OCI-LY7 (cell line): ENCODE data around the gene CDC42. TPM values are rescaled to one million over a fixed set of nuclear protein-coding genes. Genes with fewer than 3 reads are reported as not detected.

ENCODE experiments used
- BruUV-seq: library from RNA; stranded (reverse); fragments of 400-500 nt; replicated peaks from 2 replicates; lab custom pipeline; 2021; lab: Mats Ljungman, UMichigan
- CTCF ChIA-PET: fragments of 300-600 bp; sonication (Branson Sonifier 250); formaldehyde crosslinking; loops from one replicate; lab custom pipeline; 2022; ENCODE audit warnings: antibody characterized with exemption; ENCODE audit not compliant: unreplicated experiment; lab: Charles Lee
- POLR2A ChIA-PET: fragments of 300-600 bp; sonication (Branson Sonifier 250); formaldehyde crosslinking; loops from one replicate; lab custom pipeline; 2022; ENCODE audit warnings: antibody characterized with exemption; lab: Charles Lee
- DNase-seq: peaks from one replicate; pipeline ENCODE4 v3.0.0-alpha.2; 2015; ENCODE audit warnings: low spot score
- H2AFZ ChIP-seq: fragments of 200-600 bp; sonication (generic), shearing (Covaris generic); 2 replicates; pipeline ENCODE4 v1.6.1; 2014; ENCODE audit warnings: mild to moderate bottlenecking, antibody characterized with exemption, low read length, moderate library complexity
- H3K27ac ChIP-seq: fragments of 200-600 bp; sonication (generic); 2 replicates; pipeline ENCODE4 v1.5.1; 2014; ENCODE audit warnings: mixed run types, low read depth, mild to moderate bottlenecking, moderate library complexity, low read length, inconsistent platforms; ENCODE audit not compliant: poor library complexity, severe bottlenecking
- H3K36me3 ChIP-seq: fragments of 200-600 bp; sonication (generic); 2 replicates; pipeline ENCODE4 v1.6.1; 2014; ENCODE audit warnings: mild to moderate bottlenecking, antibody characterized with exemption, low read length, moderate library complexity, mixed read lengths; ENCODE audit not compliant: insufficient read depth
- H3K4me1 ChIP-seq: fragments of 200-600 bp; sonication (generic); 2 replicates; pipeline ENCODE4 v1.5.1; 2014; ENCODE audit warnings: mild to moderate bottlenecking, low read length; ENCODE audit not compliant: insufficient read depth, poor library complexity, severe bottlenecking
- H3K4me2 ChIP-seq: fragments of 200-600 bp; sonication (generic); 2 replicates; pipeline ENCODE4 v1.6.1; 2014; ENCODE audit warnings: mild to moderate bottlenecking, low read length
- H3K4me3 ChIP-seq: fragments of 200-600 bp; sonication (generic); 2 replicates; pipeline ENCODE4 v1.5.1; 2014; ENCODE audit warnings: mild to moderate bottlenecking, low read depth, low read length; ENCODE audit not compliant: poor library complexity, severe bottlenecking
- H3K79me2 ChIP-seq: fragments of 200-600 bp; sonication (generic); 2 replicates; pipeline ENCODE4 v1.6.1; 2016; ENCODE audit warnings: low read depth, mild to moderate bottlenecking, low read length, moderate library complexity, mixed read lengths; ENCODE audit not compliant: insufficient read depth
- H3K9me2 ChIP-seq: fragments of 200-600 bp; sonication (generic); 2 replicates; pipeline ENCODE4 v1.6.1; 2016; ENCODE audit warnings: mild to moderate bottlenecking, low read length, mixed read lengths; ENCODE audit not compliant: insufficient read depth
- H3K9me3 ChIP-seq: fragments of 200-600 bp; sonication (generic); 2 replicates; pipeline ENCODE4 v1.6.1; 2014; ENCODE audit warnings: mild to moderate bottlenecking, mixed run types, low read length, mixed read lengths
- H4K20me1 ChIP-seq: fragments of 200-600 bp; sonication (generic); 2 replicates; pipeline ENCODE4 v1.6.1; 2014; ENCODE audit warnings: mild to moderate bottlenecking, antibody characterized with exemption, low read length, moderate library complexity, mixed read lengths; ENCODE audit not compliant: insufficient read depth
- EZH2phosphoT487 ChIP-seq: fragments of 200-600 bp; sonication (generic); IDR thresholded peaks from 2 replicates; pipeline ENCODE4 v1.6.1; 2018; ENCODE audit warnings: low read depth, borderline replicate concordance, mild to moderate bottlenecking, mixed run types, antibody characterized with exemption, low read length, moderate library complexity, mixed read lengths
- intact Hi-C: fragments of 100-400 bp; cut with micrococcal nuclease; formaldehyde crosslinking; loops from one replicate; pipeline ENCODE4 v1.10.0; 2022; ENCODE audit not compliant: unreplicated experiment
- total RNA-seq, 2 experiments: library from RNA; depleted of rRNA in 1 of 2; stranded (reverse); fragments of >200 nt in 1 of 2; shearing (Covaris generic) in 1 of 2; gene quantifications; 2 replicates each; pipeline ENCODE4 v1.2.3, GENCODE V29; 2014 to 2022
- TF ChIP-seq, protein P1 (sequence below): fragments of 200-600 bp; sonication (generic); conservative IDR thresholded peaks from 2 replicates; pipeline ENCODE4 v1.5.1; 2014; ENCODE audit warnings: mild to moderate bottlenecking, antibody characterized with exemption, low read length, moderate library complexity, mixed read lengths

The CDC42 gene
- total RNA-seq, 2 experiments from 2014 or later: 109 to 157 TPM

DNA sequence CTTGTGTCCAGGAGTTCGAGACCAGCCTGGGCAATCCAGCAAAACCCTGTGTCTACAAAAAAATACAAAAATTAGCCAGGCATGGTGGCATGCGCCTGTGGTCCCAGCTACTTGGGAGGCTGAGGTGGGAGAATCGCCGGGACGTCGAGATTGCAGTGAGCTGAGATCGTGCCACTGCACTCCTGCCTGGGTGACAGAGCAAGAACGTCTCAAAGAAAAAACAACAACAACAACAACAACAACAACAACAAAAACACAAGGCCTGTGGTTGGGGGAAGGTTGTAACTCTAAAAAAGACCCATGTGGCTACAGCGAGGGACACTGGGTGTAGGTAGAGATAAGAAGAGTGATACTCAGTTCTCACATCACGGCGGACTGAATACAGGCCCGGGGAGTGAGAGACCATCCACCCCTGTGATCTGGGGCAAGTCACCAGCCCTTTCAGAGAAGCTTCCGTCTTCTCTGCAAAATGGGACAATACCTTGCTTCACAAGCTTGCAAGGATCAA is 848 bp upstream of the CDC42 start:
- intact Hi-C loops: loop anchor here (1.0 kb wide), 2 partner anchors 11 to 26 kb away; no protein-coding TSS in a partner anchor
- Histone ChIP-seq H3K4me1 (peaks cover 39% of the 10 kb centered on the region), H3K27ac (no peak overlapping the region), H3K9me3 (no peaks in the 10 kb centered on the region), H3K4me3 (peak overlapping the region; percentile 90), H3K4me2 (peak overlapping the region; percentile 69), H3K36me3 (peaks cover 22% of the 10 kb centered on the region), H3K79me2 (peaks cover 38% of the 10 kb centered on the region), H4K20me1 (peaks cover 25% of the 10 kb centered on the region; the same call in 1 of the 2 replicates), H2AFZ (peak overlapping the region; percentile 89), H3K9me2 (no peaks in the 10 kb centered on the region)
- POLR2A ChIA-PET: interaction anchor here (1.1 to 3.5 kb wide), 2 partner anchors 12 to 16 kb away, joined by 3 to 32 read pairs; no protein-coding TSS in a partner anchor
- CTCF ChIA-PET: no interaction called here
- no peak for DNase-seq
- no TSS peak for BruUV-seq
- TF ChIP-seq, protein P1, sequence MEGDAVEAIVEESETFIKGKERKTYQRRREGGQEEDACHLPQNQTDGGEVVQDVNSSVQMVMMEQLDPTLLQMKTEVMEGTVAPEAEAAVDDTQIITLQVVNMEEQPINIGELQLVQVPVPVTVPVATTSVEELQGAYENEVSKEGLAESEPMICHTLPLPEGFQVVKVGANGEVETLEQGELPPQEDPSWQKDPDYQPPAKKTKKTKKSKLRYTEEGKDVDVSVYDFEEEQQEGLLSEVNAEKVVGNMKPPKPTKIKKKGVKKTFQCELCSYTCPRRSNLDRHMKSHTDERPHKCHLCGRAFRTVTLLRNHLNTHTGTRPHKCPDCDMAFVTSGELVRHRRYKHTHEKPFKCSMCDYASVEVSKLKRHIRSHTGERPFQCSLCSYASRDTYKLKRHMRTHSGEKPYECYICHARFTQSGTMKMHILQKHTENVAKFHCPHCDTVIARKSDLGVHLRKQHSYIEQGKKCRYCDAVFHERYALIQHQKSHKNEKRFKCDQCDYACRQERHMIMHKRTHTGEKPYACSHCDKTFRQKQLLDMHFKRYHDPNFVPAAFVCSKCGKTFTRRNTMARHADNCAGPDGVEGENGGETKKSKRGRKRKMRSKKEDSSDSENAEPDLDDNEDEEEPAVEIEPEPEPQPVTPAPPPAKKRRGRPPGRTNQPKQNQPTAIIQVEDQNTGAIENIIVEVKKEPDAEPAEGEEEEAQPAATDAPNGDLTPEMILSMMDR: no peak
- no peak for TF ChIP-seq EZH2phosphoT487

DNA sequence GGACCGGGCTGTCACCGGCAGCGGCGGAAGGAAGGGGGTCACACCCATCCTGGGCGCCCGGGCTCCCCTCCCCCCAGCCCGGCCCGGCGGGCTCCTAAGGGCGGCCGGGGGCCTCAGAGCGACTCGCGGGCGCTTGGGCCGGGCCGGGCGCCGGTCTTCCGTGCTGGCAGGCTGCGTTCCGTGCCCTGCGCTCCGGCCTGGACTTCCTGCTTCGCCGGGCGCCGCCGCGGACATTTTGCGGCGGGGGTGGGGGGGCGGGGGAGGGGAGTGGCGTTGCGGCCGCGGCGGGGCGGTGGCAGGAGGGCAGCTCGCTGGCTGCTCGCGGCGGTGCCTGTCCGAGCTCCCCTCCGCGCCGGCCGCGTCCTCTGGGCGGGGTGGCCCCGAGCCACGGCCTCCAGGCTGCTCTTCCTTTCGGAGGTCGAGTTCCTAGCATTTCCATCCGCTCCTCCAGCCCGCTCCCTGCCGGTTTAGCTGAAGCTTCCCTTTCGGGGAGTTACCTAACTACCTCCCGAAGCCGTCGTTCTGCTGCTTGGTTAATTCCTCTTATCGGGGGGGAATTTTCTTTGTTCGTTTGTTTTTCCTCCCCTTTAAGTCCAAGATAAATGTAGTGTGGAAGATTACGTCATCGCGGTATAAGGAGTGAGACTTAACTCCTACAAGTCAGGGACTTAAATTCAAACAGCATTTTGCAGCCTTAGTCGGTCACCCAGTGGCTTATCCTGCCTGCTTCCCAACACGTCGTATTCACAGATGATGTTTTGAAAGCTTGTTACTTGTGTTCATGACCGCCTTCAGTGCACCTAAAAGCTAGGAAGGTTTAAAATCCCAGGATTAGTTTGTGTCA is 730 bp downstream of the CDC42 start:
- H3K4me2 ChIP-seq: peak overlapping the region; percentile 92
- peaks cover 54% of the 10 kb centered on the region for H3K79me2 ChIP-seq
- peak overlapping the region; percentile 70 for H3K27ac ChIP-seq
- peaks cover 38% of the 10 kb centered on the region for H3K36me3 ChIP-seq
- CTCF ChIA-PET: interaction anchor here (0.5 to 1.1 kb wide), 2 partner anchors 13 to 110 kb away, joined by 3 to 4 read pairs; no protein-coding TSS in a partner anchor
- H3K4me3 ChIP-seq: peak overlapping the region; percentile 90
- no peaks in the 10 kb centered on the region for H3K9me3 ChIP-seq
- intact Hi-C loops: no loop called here
- DNase-seq: peak; percentile 69
- H4K20me1 ChIP-seq: peaks cover 25% of the 10 kb centered on the region; the same call in 1 of the 2 replicates
- BruUV-seq: no TSS peak
- peaks cover 42% of the 10 kb centered on the region for H3K4me1 ChIP-seq
- peak overlapping the region; percentile 22; the same call in 1 of the 2 replicates for H2AFZ ChIP-seq
- H3K9me2 ChIP-seq: no peaks in the 10 kb centered on the region
- POLR2A ChIA-PET: interaction anchor here (0.6 to 3.5 kb wide), 6 partner anchors 8 to 292 kb away, joined by 3 to 32 read pairs (median 8); no protein-coding TSS in a partner anchor
- TF ChIP-seq, protein P1: no peak
- no peak for TF ChIP-seq EZH2phosphoT487
